Dermis blood vessel endothelial cell (primary cell): ENCODE measurements around the gene AK2. TPM values are rescaled to one million over a fixed set of nuclear protein-coding genes. Genes with fewer than 3 reads are reported as not detected.
A peak's percentile ranks its signal among the peaks of the same experiment; 100 is the strongest.

Experiments used
- DNase-seq: peaks from one replicate; pipeline ENCODE4 v3.0.0; 2010
- total RNA-seq: library from RNA; depleted of rRNA; stranded (reverse); fragments of >200 nt; gene quantifications from 2 replicates; pipeline ENCODE4 v1.2.3, GENCODE V29; 2014

Gene AK2
- total RNA-seq, 1 donor from 2014 or later, result 212 TPM

DNA sequence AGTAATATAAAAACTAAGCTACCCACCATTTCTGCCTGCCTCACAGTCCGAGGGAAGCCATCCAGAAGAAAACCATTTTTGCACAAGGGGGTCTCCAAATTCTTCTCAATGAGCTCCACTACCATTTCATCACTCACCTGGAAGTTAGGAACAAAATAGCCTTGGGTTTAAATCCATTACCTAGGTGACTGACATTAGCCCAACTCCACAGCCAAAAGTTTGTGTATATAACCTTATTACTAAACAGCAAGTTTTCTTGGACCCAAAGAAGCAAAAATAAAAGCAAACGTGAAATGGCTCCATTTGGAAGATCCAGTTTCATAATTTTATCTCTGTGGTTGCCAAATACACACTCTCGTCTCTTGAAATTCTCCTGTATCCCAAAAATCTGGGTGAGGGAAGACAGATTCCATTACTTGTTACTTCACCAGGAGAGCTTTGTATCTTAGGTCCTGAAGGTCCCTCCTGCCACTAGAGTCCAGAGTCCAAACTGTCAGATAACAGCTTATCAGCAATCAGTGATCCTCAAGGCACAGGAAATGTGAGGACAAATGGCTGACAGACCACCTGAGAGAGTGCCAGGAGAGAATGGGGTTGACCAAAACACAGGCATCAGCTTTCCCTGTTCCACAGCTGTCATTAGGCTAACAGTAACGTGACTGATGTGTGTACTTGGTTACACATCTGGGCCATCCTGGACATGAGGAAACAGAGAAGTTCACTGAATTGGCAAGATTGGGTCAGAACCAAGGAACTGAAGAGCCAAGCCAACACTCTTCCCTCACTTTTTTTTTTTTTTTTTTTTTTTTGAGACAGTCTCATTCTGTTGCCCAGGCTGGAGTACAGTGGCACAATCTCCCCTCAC, 14.9 kb downstream of the AK2 start:
- no peak for DNase-seq

- no peak for DNase-seq
These were observed 18.6 kb downstream of the AK2 start for GRCh38 chr1:33018112-33018511.

DNA sequence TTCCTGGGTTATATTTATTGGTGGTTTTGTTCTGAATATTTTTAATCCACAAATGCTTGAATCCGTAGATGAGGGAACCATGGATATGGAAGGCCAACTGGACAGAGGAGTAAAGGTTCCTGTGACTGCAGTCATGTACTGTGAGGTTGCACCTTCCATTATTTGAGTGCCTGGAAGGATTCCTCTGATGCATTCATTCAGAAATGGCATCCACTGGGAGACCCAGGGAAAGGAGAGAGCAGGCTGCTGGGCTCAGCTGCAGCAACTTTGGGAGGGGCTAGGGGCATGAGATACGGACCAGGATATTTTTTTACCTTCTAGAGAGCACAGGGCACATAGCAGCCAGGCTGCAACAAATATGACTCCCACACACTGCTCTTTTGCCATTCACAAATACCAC, 19.5 kb downstream of the AK2 start:
- DNase-seq, result no peak

GRCh38 chr1:33015216-33015615, 21.5 kb downstream of the AK2 start:
- no peak for DNase-seq

DNA sequence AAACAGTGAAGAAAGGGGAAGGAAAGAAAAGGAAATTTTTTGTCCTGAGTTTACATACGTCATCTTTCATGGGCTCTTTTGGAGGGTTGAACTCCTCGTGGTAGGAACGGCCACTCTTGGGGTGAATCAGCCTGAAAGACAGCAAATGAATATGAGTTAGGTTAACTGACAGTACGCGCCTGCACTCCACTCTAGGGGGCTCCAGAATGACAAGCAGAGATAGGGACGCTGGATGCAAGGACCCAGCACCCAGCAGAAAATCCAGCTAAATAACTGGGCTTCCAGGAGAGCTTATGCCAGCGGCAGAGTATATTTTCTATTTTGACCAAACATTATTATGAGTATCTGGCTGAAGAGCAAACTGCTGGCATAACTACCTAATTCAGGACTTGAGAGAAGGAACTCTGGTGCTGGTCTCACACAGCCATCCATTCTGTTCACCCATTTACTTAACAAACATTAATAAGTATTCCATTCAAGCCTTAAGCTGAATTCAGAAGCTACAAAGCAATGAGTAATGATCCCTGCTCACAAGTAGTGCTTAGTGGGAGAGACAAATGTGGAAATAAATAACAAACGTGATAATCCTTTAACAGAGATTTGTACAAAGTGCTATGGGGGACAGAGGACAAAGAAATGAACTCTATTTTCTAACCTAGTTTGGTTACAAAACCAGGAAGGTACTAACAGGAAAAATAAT, 22.1 kb downstream of the AK2 start:
- DNase-seq, result no peak

GRCh38 chr1:33013791-33014190, 22.9 kb downstream of the AK2 start:
- DNase-seq, result no peak

- DNase-seq, result no peak
These were observed 24.5 kb downstream of the AK2 start for GRCh38 chr1:33012165-33012564.

- peak; percentile 80 for DNase-seq
These were observed 25.6 kb downstream of the AK2 start for GRCh38 chr1:33010932-33011731.

DNA sequence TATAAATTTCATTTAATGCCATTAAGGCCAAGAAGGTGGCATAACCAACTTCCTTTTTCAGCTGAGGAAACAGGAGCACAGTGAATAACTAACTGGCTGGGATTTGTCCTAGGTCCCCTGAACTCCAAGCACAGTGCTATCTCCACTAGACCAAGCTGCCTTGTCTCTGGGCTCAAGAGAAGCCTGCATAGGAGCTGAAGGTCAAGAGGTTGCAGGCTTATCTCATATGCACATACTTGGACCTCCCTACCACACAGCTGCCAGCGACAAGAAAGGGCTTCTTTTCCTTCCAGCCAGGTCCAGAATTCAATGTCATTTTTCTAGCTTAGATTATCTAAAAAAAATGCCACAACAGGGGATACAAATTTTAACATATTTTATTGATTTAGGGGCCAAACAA, 27.1 kb downstream of the AK2 start:
- no peak for DNase-seq

- DNase-seq, result no peak
These were observed 28.4 kb downstream of the AK2 start for GRCh38 chr1:33008051-33008914.

- peak; percentile 89 for DNase-seq
These were observed 29.3 kb downstream of the AK2 start for GRCh38 chr1:33007190-33008050.

DNA sequence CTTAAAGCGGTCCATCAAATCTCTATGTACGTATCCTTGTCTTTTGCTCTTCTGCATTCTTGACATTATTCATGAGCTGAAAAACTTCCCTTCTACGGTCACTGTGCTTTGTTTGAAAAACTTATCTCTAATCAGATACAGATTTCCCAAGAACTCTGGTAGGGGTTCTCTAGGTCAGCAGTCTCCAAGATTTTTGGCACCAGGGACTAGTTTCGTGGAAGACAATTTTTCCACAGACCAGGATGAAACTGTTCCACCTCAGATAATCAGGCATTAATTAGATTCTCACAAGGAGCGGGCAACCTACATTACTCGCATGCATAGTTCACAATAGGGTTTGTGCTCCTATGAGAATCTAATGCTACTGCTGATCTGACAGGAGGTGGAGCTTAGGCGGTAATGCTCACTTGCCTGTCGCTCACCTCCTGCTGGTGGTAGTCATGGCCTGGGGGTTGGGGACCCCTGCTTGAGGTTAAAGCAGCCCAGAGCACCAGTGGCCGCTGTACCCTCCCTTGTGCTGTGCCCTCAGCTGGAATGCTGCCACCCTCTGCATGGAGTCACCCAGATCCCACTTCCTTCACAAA, 30.8 kb downstream of the AK2 start:
- DNase-seq, result peak; percentile 63

DNA sequence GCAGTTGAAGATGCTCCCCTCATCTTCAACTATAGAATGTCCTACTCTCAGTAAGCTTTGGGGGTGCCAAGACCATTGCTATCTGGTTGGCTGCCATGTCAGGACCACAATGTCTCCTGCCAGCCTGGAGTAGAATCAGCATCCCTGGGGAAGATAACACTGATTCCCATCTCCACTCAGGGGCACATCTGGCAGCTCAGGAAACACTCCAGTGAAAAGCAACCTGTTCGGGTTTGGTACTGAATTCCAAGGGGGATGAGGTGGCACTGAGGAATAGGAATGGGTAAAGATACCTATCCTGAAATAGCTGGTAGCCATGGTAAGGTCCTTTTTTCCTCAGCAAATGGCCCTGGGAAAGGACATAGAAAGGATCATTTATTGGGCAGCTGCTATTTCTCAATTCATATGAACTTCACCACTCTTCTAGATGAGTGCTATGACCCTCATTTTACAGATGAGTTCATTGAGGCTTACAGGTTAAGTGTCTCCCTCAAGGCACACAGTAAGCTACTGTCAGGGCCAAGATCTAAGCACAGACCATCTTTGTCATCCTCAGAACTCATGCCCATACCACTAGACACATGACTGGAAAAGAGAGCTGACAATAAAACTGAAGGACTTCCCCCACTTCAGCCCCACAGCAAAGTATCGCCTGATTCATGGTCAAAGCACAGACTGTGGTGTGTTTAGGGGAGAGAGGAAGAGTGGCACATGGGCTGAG, 31.4 kb downstream of the AK2 start:
- DNase-seq, result no peak

- DNase-seq, result peak; percentile 78
These were observed 32.1 kb downstream of the AK2 start for GRCh38 chr1:33004613-33005012.

DNA sequence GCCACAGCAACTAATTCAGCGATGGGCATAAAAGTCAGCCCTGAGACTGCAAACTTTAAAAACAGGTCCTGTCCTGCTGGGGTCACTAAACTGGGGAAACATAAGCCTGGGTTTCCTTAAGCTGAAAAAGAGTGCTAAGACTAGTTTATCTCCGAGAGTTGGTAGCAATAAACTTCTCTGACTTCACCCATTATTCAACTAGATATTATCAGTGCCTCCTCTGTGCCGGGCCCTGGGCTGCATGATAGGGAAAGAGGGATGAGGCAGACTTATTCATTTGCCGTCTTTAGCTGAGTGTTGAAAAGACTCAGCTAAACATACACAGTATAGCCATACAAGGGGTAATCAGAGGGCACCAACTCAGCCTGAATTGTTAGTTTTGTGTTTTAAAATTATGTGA, 33.0 kb downstream of the AK2 start:
- DNase-seq, result no peak

DNA sequence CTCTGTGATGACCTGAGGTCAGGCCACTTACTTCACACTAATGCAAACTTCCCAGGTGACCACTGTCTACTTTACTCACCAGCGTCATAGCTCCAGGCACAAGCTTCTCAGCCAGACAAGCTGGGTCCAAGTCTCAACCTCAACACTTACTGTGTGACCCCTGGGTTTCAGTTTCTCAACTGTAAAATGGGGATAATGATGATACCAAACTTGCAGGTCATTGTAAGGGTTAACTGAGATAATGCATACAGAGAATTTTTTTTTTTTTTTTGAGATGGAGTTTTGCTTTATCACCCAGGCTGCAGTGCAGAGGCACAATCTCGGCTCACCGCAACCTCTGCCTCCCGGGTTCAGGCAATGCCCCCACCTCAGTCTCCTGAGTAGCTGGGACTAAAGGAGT, 34.7 kb downstream of the AK2 start:
- DNase-seq, result no peak

- no peak for DNase-seq
These were observed 35.4 kb downstream of the AK2 start for GRCh38 chr1:33001282-33001681.

GRCh38 chr1:33000427-33001026, 36.2 kb downstream of the AK2 start:
- no peak for DNase-seq

DNA sequence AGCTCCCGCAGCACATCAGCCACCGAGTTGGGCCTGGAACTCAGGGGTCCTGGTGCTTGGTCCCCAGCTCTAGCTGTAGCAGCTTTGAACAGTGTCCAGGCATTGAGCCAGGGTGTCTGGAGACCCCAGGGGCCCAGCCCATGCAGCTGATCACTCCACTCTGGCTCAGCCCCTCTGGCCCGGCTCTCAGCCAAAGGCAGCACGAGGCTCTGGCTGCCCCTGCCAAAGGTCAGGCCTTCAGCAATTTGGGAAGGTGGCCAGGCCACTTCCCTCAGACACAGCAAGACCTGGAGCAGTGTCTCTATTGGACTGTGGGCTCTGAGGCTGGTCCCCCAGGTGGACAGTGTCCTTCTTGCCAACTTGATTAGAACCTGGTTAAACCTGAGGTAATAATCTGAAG, 37.7 kb downstream of the AK2 start:
- DNase-seq, result peak; percentile 41

DNA sequence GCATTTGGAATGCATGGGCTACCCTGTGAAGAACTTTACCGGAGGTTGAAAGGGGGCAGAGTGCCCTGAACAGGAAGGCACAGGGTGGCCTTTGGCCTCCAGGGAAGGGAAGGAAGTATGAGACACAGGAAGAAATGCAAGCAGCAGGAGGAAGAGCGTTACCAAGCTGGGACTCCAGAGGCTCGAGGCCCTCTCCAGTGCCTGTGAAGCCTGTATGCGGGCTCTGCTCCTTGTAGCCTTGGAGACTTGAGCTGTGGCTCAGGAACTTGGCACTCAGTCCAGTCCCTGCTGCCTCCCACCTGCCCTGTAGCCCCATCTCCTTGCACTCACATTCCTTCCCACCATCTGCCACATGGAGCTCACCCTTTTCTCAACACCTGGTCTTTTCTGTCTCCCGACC, 38.6 kb downstream of the AK2 start:
- peak; percentile 74 for DNase-seq
